ENCODE measurements around the gene RFC4.

- TF ChIP-seq EP300 (IDR thresholded peaks at IDR 0.05; ENCODE audit: low read depth) (no peak), POLR2A (IDR thresholded peaks at IDR 0.05) (no peak)
- TF ChIP-seq, protein P1, sequence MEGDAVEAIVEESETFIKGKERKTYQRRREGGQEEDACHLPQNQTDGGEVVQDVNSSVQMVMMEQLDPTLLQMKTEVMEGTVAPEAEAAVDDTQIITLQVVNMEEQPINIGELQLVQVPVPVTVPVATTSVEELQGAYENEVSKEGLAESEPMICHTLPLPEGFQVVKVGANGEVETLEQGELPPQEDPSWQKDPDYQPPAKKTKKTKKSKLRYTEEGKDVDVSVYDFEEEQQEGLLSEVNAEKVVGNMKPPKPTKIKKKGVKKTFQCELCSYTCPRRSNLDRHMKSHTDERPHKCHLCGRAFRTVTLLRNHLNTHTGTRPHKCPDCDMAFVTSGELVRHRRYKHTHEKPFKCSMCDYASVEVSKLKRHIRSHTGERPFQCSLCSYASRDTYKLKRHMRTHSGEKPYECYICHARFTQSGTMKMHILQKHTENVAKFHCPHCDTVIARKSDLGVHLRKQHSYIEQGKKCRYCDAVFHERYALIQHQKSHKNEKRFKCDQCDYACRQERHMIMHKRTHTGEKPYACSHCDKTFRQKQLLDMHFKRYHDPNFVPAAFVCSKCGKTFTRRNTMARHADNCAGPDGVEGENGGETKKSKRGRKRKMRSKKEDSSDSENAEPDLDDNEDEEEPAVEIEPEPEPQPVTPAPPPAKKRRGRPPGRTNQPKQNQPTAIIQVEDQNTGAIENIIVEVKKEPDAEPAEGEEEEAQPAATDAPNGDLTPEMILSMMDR (IDR thresholded peaks at IDR 0.05) = no peak
Measured at GRCh38 chr3:186818956-186819355, 12.7 kb upstream of the RFC4 start.

All from transverse colon (tissue), 3 donors.